Sigmoid colon (tissue), 7 donors: Measurements from ENCODE around the gene SOCS7. TPM values are rescaled to one million over a fixed set of nuclear protein-coding genes. Genes with fewer than 3 reads are reported as not detected.

Experiments
- DNase-seq: peaks from one replicate; pipeline ENCODE4 v3.0.0-alpha.2; 2019
- H3K27ac ChIP-seq, 4 donors: fragments of 200-600 bp; sonication (generic); one replicate each; pipeline ENCODE4 v1.5.1; 2016 to 2019; ENCODE audit warnings: mild to moderate bottlenecking in 1 of 4
- H3K27me3 ChIP-seq, 3 donors: fragments of 200-600 bp; sonication (generic); one replicate each; pipeline ENCODE4 v1.5.1; 2019; ENCODE audit warnings: mild to moderate bottlenecking in 1 of 3
- H3K36me3 ChIP-seq, 4 donors: fragments of 200-600 bp; sonication (generic); one replicate each; pipeline ENCODE4 v1.5.1; 2016 to 2019
- H3K4me1 ChIP-seq, 4 donors: fragments of 200-600 bp; sonication (generic); one replicate each; pipeline ENCODE4 v1.5.1; 2017 to 2019
- H3K4me3 ChIP-seq, 4 donors: fragments of 200-600 bp; sonication (generic); one replicate each; pipeline ENCODE4 v1.5.1; 2017 to 2019; ENCODE audit warnings: mild to moderate bottlenecking in 2 of 4, moderate library complexity in 1 of 4
- H3K9me3 ChIP-seq, 4 donors: fragments of 200-600 bp in 3 of 4; sonication (generic) in 3 of 4; one replicate each; pipeline versions ENCODE4 v1.5.1 to v1.6.1; 2013 to 2019
- EP300 ChIP-seq, 4 donors: sonication (generic); formaldehyde crosslinking; IDR thresholded peaks; one replicate each; pipeline ENCODE4 v1.6.1; 2017; ENCODE audit warnings: antibody characterized with exemption in 4 of 4
- POLR2A ChIP-seq, 2 donors: fragments of 450-650 bp; IDR thresholded peaks; one replicate each; pipeline ENCODE4 v1.6.1; 2016; ENCODE audit warnings: antibody characterized with exemption in 2 of 2, mild to moderate bottlenecking in 2 of 2, moderate library complexity in 2 of 2
- POLR2AphosphoS5 ChIP-seq, 4 donors: sonication (generic); formaldehyde crosslinking; IDR thresholded peaks; one replicate each; pipeline ENCODE4 v1.6.1; 2017; ENCODE audit warnings: antibody characterized with exemption in 4 of 4
- WGBS, 2 donors: extraction: QIAGEN DNeasy Blood & Tissue Kit; methylation state at CpG; one replicate each; pipeline ENCODE4 v1.1.7; 2013; 5-methylcytosine and 5-hydroxymethylcytosine counted together
- intact Hi-C: fragments of 100-400 bp; cut with DNase I; formaldehyde crosslinking; loops from one replicate; pipeline ENCODE4 v1.15.1; 2023
- polyA plus RNA-seq, 3 donors: library from polyadenylated mRNA; stranded (reverse); fragments of 200-250 nt; gene quantifications; one replicate each; pipeline ENCODE4 v1.2.3, GENCODE V29; 2013
- total RNA-seq, 4 donors: library from RNA; depleted of rRNA; stranded (reverse); fragments of >200 nt; gene quantifications; one replicate each; pipeline ENCODE4 v1.1.0, GENCODE V29; 2016
- TF ChIP-seq, protein P1 (sequence below), 4 experiments: fragments of 450-650 bp in 3 of 4; fragments of 200-600 bp in 1 of 4; IDR thresholded peaks; one replicate each; pipeline ENCODE4 v1.5.1; 2016 to 2019; ENCODE audit warnings: antibody characterized with exemption in 4 of 4, mild to moderate bottlenecking in 3 of 4, moderate library complexity in 2 of 4
- donor health status: healthy with polysubstance abuse.
- donor health status: Bipolar disorder and iron deficiency.
- donor health status: healthy.

SOCS7 gene
- total and polyA plus RNA-seq, 7 donors: 1.2 to 20.2 (median 13.9) TPM

DNA sequence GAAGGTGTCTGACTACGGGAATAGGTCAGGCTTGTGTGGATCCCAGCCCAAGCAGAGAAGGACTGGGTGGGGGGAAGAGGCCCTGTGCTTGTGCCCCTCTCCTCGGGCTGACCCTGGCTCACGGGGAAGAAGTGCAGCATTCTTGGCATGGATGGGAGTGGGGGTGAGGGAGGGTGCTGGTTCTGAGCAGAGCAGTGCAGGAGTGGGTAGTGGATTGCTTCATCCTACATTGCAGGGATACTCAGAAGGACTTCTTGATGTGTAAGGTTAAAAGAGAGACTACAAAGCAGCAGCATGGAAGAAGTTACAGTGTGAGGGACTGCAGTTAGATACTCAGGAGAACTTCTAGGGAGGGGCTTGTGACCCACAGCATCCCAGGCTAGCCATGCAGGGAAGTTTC lies 78.7 kb downstream of the SOCS7 start:
- H3K9me3 ChIP-seq: no peaks in the 10 kb centered on the region
- H3K4me3 ChIP-seq: peak overlapping the region in 2 of 4 donors; percentile 69 to 82
- peak overlapping the region; percentile 90 to 99 (median 96) for H3K27ac ChIP-seq
- no peaks in the 10 kb centered on the region for H3K27me3 ChIP-seq
- no peak for DNase-seq
- intact Hi-C loops: no loop called here
- WGBS, 2 donors: 66 to 73% methylated on average over 3 of the region's 3 CpGs
- no peaks in the 10 kb centered on the region for H3K36me3 ChIP-seq
- TF ChIP-seq POLR2A (IDR thresholded peaks at IDR 0.05): no peak
- TF ChIP-seq EP300 (IDR thresholded peaks at IDR 0.05): no peak
- TF ChIP-seq, protein P1, sequence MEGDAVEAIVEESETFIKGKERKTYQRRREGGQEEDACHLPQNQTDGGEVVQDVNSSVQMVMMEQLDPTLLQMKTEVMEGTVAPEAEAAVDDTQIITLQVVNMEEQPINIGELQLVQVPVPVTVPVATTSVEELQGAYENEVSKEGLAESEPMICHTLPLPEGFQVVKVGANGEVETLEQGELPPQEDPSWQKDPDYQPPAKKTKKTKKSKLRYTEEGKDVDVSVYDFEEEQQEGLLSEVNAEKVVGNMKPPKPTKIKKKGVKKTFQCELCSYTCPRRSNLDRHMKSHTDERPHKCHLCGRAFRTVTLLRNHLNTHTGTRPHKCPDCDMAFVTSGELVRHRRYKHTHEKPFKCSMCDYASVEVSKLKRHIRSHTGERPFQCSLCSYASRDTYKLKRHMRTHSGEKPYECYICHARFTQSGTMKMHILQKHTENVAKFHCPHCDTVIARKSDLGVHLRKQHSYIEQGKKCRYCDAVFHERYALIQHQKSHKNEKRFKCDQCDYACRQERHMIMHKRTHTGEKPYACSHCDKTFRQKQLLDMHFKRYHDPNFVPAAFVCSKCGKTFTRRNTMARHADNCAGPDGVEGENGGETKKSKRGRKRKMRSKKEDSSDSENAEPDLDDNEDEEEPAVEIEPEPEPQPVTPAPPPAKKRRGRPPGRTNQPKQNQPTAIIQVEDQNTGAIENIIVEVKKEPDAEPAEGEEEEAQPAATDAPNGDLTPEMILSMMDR (IDR thresholded peaks at IDR 0.05): no peak
- TF ChIP-seq POLR2AphosphoS5 (IDR thresholded peaks at IDR 0.05): no peak
- peaks cover 0 to 86% (median 80%) of the 10 kb centered on the region in 4 donors for H3K4me1 ChIP-seq

DNA sequence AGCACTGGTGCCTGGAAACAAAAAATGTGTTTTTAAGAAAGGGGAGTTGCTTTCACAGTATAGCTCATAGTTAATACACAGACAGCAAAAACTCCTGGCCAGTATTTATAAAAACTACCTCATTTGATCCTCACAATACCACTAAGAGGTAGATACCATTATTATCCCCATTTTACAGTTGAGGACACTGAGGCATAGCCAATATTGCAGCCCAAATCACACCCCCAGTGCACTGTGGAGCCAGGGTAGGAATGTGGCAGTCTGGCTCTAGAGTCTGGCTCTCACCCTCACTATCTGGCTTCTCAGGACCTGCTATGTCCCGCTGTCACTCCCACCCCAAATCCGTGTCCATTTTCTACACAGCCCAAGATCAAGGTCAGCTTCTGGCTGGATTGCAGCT lies 79.2 kb downstream of the SOCS7 start:
- DNase-seq: no peak
- intact Hi-C loops: no loop called here
- TF ChIP-seq POLR2A (IDR thresholded peaks at IDR 0.05) (no peak), POLR2AphosphoS5 (IDR thresholded peaks at IDR 0.05) (no peak), EP300 (IDR thresholded peaks at IDR 0.05) (no peak)
- TF ChIP-seq, protein P1 (IDR thresholded peaks at IDR 0.05): no peak
- Histone ChIP-seq H3K4me1 (peaks cover 0 to 86% (median 83%) of the 10 kb centered on the region in 4 donors), H3K27me3 (no peaks in the 10 kb centered on the region), H3K4me3 (no peak overlapping the region), H3K36me3 (no peaks in the 10 kb centered on the region), H3K9me3 (no peaks in the 10 kb centered on the region), H3K27ac (peak overlapping the region; percentile 90 to 99 (median 96))
- WGBS, 2 donors: 83 to 92% methylated on average over 2 of the region's 2 CpGs

DNA sequence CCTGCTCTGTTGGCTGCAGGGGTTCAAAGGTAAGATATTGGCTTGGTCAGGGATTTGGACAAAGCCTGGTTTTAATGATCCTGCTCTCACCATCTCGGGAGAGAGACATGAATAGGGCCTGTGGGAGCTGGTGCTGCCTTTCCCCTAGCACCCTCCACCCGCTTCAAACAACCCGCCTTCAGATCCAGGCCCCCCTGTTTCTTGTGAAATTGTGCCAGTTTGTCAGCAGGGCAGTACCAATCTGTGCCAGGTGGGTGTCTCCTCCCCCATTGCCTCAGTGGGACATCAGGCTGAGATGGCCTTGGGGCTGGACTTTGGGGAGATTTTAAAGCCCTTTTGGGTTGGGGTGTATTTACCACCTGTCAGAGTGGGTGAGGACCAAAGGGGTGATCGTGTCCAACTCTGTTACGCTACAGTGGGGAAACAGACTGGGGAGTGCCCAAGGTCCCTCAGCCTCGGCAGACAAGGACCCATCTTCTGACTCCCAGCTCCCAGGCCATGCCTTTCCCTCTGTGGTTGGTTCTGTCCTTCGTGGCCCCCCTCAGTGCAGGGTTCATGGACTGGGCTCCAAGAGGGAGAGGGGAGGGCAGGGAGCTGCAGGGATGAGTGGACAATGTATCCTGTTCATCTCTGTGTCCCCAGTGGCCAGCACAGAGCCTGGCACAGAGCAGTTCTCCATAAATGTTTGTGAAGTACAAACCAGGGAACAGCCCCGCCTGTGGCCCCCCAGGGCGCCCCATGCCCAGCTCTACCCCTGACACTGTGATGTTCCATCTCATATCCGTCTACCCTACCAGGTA lies 79.9 kb downstream of the SOCS7 start:
- Histone ChIP-seq H3K4me1 (peaks cover 0 to 84% (median 82%) of the 10 kb centered on the region in 4 donors), H3K9me3 (no peaks in the 10 kb centered on the region), H3K36me3 (no peaks in the 10 kb centered on the region), H3K4me3 (no peak overlapping the region), H3K27ac (peak overlapping the region; percentile 90 to 99 (median 96)), H3K27me3 (no peaks in the 10 kb centered on the region)
- TF ChIP-seq EP300 (IDR thresholded peaks at IDR 0.05): no peak
- no peak for DNase-seq
- 82 to 83% methylated on average over 10 of the region's 10 CpGs for WGBS, 2 donors
- intact Hi-C loops: no loop called here

DNA sequence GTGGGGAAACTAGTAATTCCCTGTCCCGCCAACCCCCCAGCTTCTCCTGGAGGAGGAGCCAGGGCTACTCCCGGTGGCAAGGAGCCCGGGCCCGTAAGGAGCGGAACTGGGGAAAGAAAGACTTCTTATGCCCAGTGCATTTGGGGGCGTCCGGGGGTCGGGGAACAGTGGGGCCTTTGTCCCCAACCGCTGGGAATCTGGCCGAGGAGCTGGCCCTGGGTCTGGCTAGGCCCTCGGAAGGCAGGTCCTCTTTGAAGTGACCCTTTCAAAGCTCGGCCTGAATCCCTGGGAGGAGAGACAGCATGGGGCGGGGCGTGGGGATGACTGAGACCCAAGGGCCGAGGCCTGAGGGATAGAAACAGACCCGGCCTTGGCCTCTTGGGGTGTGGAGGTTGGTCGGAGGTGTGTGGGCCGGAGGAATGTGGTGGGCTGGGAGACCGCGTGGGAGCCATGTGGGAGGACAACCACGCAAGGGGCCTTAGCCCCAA lies 82.6 kb downstream of the SOCS7 start:
- Histone ChIP-seq H3K9me3 (no peaks in the 10 kb centered on the region), H3K4me3 (no peak overlapping the region), H3K27ac (peak overlapping the region; percentile 51 to 69 (median 65)), H3K36me3 (no peaks in the 10 kb centered on the region), H3K4me1 (peaks cover 0 to 76% (median 64%) of the 10 kb centered on the region in 4 donors), H3K27me3 (no peaks in the 10 kb centered on the region)
- peak; percentile 77 for DNase-seq
- TF ChIP-seq POLR2A (IDR thresholded peaks at IDR 0.05) (no peak), POLR2AphosphoS5 (IDR thresholded peaks at IDR 0.05) (no peak), EP300 (IDR thresholded peaks at IDR 0.05) (no peak)
- TF ChIP-seq, protein P1 (IDR thresholded peaks at IDR 0.05): no peak
- WGBS, 2 donors: 86 to 89% methylated on average over 21 of the region's 21 CpGs
- intact Hi-C loops: no loop called here

DNA sequence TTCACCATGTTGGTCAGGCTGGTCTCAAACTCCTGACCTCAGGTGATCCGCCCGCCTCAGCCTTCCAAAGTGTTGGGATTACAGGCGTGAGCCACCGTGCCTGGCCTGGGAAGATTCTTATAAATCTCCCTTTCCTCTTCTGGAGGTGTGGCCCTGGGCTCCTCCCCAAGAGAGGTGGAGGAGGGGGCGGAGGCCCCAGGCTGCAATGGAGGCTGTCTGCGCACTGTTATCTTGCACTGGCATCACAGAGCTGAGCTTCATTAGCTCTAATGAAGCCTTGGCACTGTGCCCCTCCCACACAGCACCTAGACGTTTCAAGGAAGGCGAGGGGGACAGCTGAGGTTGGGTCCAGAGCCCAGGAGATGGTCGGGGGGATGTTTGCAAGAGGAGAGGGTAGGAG lies 84.2 kb downstream of the SOCS7 start:
- Histone ChIP-seq H3K27me3 (no peaks in the 10 kb centered on the region), H3K4me3 (no peak overlapping the region), H3K36me3 (no peaks in the 10 kb centered on the region), H3K4me1 (peaks cover 0 to 76% (median 61%) of the 10 kb centered on the region in 4 donors), H3K9me3 (no peaks in the 10 kb centered on the region), H3K27ac (peak overlapping the region; percentile 3 to 69 (median 65))
- no peak for DNase-seq
- 72 to 74% methylated on average over 9 of the region's 9 CpGs for WGBS, 2 donors
- TF ChIP-seq POLR2A (IDR thresholded peaks at IDR 0.05): no peak
- TF ChIP-seq EP300 (IDR thresholded peaks at IDR 0.05): no peak
- TF ChIP-seq, protein P1 (IDR thresholded peaks at IDR 0.05): no peak
- no peak for TF ChIP-seq POLR2AphosphoS5 (IDR thresholded peaks at IDR 0.05)
- intact Hi-C loops: no loop called here
